ENCODE data around the gene PARP12. TPM values are rescaled to one million over a fixed set of nuclear protein-coding genes. Genes with fewer than 3 reads are reported as not detected.

PARP12 gene
- total RNA-seq, 1 donor from 2014 or later, result 9.2 TPM

- TF ChIP-seq, protein P1, sequence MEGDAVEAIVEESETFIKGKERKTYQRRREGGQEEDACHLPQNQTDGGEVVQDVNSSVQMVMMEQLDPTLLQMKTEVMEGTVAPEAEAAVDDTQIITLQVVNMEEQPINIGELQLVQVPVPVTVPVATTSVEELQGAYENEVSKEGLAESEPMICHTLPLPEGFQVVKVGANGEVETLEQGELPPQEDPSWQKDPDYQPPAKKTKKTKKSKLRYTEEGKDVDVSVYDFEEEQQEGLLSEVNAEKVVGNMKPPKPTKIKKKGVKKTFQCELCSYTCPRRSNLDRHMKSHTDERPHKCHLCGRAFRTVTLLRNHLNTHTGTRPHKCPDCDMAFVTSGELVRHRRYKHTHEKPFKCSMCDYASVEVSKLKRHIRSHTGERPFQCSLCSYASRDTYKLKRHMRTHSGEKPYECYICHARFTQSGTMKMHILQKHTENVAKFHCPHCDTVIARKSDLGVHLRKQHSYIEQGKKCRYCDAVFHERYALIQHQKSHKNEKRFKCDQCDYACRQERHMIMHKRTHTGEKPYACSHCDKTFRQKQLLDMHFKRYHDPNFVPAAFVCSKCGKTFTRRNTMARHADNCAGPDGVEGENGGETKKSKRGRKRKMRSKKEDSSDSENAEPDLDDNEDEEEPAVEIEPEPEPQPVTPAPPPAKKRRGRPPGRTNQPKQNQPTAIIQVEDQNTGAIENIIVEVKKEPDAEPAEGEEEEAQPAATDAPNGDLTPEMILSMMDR (IDR thresholded peaks at IDR 0.05; ENCODE audit: insufficient read depth, low read length, severe bottlenecking), result no peak
- FAIRE-seq (no peak), DNase-seq (ENCODE audit: low read depth) (no peak)
- no peak overlapping the region for H3K4me3 ChIP-seq (ENCODE audit: low read depth, low read length)
- no peaks in the 10 kb centered on the region for H3K36me3 ChIP-seq (ENCODE audit: control insufficient read depth, insufficient read depth, low read length)
- no peaks in the 10 kb centered on the region for H3K27me3 ChIP-seq (ENCODE audit: control insufficient read depth, insufficient read depth, low read length)
Measured at GRCh38 chr7:140074780-140075179, 12.0 kb upstream of the PARP12 start.

DNA sequence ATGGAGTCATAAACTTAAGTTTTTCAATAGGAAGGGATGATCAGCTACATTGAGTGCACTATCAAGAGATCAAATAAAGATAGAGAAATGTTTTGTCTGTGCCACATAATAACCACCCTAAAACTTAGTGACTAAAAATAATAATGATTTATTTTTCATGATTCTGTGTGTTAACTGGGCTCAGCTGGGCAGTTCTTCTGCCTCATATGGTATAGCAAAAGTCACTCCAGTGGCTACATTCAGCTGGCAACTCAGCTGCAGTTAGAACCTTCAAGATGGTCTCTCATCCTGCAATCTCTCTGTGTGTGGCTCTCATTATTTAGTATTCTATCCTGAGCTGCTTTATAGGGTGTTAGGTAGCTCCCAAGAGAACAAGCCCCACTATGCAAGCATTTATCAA, 7.8 kb upstream of the PARP12 start:
- Histone ChIP-seq H3K27me3 (ENCODE audit: control insufficient read depth, insufficient read depth, low read length) (no peaks in the 10 kb centered on the region), H3K36me3 (ENCODE audit: control insufficient read depth, insufficient read depth, low read length) (no peaks in the 10 kb centered on the region), H3K4me3 (ENCODE audit: low read depth, low read length) (no peak overlapping the region)
- TF ChIP-seq, protein P1 (IDR thresholded peaks at IDR 0.05; ENCODE audit: insufficient read depth, low read length, severe bottlenecking), result no peak
- FAIRE-seq (no peak), DNase-seq (ENCODE audit: low read depth) (no peak)

- DNase-seq (ENCODE audit: low read depth) (no peak), FAIRE-seq (no peak)
- TF ChIP-seq, protein P1 (IDR thresholded peaks at IDR 0.05; ENCODE audit: insufficient read depth, low read length, severe bottlenecking), result no peak
- no peaks in the 10 kb centered on the region for H3K36me3 ChIP-seq (ENCODE audit: control insufficient read depth, insufficient read depth, low read length)
- H3K4me3 ChIP-seq (ENCODE audit: low read depth, low read length), result no peak overlapping the region
- H3K27me3 ChIP-seq (ENCODE audit: control insufficient read depth, insufficient read depth, low read length), result no peaks in the 10 kb centered on the region
Measured at GRCh38 chr7:140069298-140069949, 6.7 kb upstream of the PARP12 start.

DNA sequence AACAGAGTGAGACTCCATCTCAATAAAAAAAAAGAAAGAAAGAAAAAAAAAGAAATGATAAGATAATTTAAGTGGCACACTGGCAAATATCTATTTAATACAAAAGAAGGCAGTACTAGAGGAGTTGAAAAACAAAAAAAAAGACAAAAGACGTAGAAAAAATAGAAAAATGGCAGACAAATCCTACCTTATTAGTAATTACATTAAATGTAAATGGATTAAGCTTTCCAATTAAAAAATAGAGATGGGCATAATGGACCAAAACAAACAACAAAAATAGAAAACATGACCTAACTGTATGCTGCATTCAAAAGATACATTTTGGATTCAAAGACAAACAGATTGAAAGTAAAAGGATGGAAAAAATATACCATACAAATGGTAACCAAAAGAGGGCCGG, 5.3 kb upstream of the PARP12 start:
- no peaks in the 10 kb centered on the region for H3K27me3 ChIP-seq (ENCODE audit: control insufficient read depth, insufficient read depth, low read length)

DNA sequence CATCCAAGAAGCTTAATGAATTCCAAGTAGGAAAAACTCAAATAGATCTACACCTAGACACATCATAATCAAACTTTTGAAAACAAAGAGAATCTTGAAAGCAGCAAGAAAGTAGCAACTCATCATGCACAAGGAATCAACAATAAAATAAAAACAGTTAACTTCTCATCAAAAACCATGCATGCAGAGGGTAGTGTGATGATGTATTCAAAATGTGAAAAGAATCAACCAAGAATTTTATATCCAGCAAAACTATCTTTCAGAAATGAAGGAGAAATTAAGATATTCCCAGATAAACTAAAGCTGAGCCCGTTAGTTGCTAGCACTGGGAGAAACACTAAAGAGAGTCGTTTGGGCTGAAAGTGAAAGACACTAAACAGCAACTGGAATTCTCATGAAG, 4.3 kb upstream of the PARP12 start:
- Histone ChIP-seq H3K36me3 (ENCODE audit: control insufficient read depth, insufficient read depth, low read length) (no peaks in the 10 kb centered on the region), H3K27me3 (ENCODE audit: control insufficient read depth, insufficient read depth, low read length) (no peaks in the 10 kb centered on the region), H3K4me3 (ENCODE audit: low read depth, low read length) (no peak overlapping the region)
- DNase-seq (ENCODE audit: low read depth) (no peak), FAIRE-seq (no peak)
- TF ChIP-seq, protein P1 (IDR thresholded peaks at IDR 0.05; ENCODE audit: insufficient read depth, low read length, severe bottlenecking), result no peak

More for the DNA sequence above, 5.3 kb upstream of the PARP12 start:
- no peak for FAIRE-seq
- TF ChIP-seq, protein P1 (IDR thresholded peaks at IDR 0.05; ENCODE audit: insufficient read depth, low read length, severe bottlenecking), result no peak
- no peak overlapping the region for H3K4me3 ChIP-seq (ENCODE audit: low read depth, low read length)
- H3K36me3 ChIP-seq (ENCODE audit: control insufficient read depth, insufficient read depth, low read length), result no peaks in the 10 kb centered on the region
- DNase-seq (ENCODE audit: low read depth), result no peak

GRCh38 chr7:140062118-140062527, 628 bp downstream of the PARP12 start:
- DNase-seq (ENCODE audit: low read depth), result no peak
- Histone ChIP-seq H3K27me3 (ENCODE audit: control insufficient read depth, insufficient read depth, low read length) (no peaks in the 10 kb centered on the region), H3K4me3 (ENCODE audit: low read depth, low read length) (peak overlapping the region; percentile 63), H3K36me3 (ENCODE audit: control insufficient read depth, insufficient read depth, low read length) (no peaks in the 10 kb centered on the region)
- FAIRE-seq, result no peak
- TF ChIP-seq, protein P1 (IDR thresholded peaks at IDR 0.05; ENCODE audit: insufficient read depth, low read length, severe bottlenecking), result no peak

Measured in bronchial epithelial cell (primary cell).